ENCODE results near the gene MYF5.
A peak's percentile ranks its signal among the peaks of the same experiment; 100 is the strongest.
"Not testable (repeated sequence)": the region's sequence is repeated elsewhere in the genome, so short reads cannot be mapped to it uniquely, and the experiment has no call there.

MYF5 gene

GRCh38 chr12:80716696-80717469, at the start of gene MYF5:
TSS of gene MYF5 (plus strand) at chr12:80716912. CDS start at chr12:80717064, 152 bp downstream.
- DNase-seq, result no peak

DNA sequence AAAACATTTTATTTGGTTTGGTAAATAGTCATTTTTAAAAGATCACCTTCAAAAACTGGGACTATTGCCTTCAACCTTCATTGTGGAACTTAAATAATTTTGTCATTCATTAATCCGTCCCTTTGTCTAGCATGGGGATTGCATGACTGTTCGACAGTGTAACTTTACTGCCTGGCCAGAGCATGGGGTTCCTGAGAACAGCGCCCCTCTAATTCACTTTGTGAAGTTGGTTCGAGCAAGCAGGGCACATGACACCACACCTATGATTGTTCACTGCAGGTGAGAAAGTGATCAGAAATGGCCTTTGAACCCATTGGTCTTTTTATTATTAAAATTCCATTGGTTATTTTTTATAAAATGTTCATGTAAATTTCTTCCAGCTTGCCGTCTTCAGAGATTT, 46.5 kb upstream of the MYF5 start:
- no peak for DNase-seq

- DNase-seq, result not testable (repeated sequence)
Measured at GRCh38 chr12:80676042-80676636, 40.6 kb upstream of the MYF5 start.

GRCh38 chr12:80676856-80677255, 39.9 kb upstream of the MYF5 start:
- DNase-seq, result no peak

DNA sequence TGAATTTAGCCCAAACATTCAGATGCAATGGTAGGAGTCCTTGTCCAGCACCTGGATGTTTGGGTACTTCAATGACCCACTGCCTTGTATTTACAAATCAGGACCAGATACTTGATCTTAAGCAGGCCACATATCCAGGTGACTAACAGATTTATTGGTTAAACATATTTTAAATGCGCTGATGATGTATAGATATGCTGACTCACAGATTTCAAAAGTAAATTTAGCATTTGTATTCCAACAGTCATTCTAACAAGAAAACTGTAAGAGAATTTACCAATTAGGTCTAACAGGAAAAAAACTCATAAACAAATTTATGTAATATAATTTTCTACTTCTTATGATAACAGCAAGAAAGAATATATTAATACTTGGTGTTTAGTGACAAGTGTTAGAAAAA, 38.7 kb upstream of the MYF5 start:
- DNase-seq, result no peak

DNA sequence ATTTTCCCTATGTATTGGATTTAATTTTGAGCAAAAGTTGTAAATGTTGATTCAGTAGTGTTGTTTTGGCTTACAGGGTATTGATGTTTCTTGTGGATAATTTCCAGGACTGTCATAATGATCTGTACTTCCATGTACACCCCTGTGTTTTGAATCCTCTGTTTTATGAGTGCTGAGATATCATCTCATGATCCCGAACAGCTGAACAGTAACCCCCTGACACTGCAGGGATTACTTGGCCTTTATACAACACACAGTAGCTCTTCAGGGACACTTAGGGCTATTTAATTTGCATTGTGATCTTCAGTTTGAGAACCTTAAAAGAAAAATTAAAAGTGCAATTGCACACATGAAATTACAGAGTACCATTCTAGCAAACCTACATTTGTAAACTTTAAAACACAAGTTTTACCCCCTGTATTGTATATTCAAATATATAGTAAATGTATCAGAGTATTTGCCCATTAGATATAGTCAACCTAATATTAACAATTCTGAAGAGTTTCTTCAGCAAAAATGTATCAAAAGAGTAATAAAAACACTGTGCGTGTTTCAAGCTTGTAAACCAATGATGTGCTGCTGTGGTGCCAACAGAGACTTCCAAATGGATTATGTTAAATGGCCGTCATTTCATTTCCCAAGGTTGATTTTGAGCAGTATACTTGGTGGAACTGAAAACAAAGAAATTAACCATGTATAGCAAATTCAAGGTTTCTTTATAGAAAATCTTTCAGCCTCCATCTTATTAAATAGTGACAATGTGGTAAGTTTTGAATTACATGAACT, 37.2 kb upstream of the MYF5 start:
- no peak for DNase-seq

DNA sequence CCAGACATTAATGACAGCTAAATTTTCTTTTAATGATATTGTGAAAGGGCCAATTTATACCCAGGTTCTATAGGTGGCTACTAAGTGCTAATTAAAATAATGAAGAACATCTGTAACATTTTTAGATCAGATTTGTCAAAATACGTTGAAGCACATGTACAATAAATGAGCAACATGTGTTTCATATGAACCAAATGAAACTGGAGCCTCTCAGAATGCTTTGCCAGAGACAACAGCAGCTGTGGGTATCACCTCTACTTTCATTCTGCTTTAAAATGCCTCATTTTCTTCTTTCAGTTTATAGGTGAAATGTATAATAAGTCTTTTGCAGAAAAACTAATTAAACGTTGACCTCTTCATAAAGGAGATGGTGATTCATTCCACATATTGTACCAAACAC, 35.4 kb upstream of the MYF5 start:
- no peak for DNase-seq

DNA sequence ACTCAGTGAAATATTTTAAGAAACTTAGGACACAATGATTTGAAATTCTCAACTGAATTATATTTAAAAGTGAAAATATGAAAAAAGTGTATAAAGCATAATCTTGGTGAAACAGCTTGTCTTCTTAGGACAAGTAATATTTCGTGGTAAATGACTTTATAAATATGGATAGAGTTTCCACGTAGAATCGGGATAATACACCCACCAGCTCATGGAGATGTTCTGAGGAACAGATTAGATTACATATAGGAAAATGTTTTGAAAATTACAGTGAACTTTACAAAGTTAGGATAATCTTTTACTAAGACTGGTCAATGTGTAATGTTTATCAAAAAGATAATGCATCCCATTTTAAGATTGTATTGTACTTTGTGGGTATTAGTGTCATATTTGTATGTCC, 34.9 kb upstream of the MYF5 start:
- no peak for DNase-seq

- DNase-seq, result peak; percentile 66
Measured at GRCh38 chr12:80684077-80684495, 32.6 kb upstream of the MYF5 start.

- no peak for DNase-seq
Measured at GRCh38 chr12:80690090-80690489, 26.6 kb upstream of the MYF5 start.

DNA sequence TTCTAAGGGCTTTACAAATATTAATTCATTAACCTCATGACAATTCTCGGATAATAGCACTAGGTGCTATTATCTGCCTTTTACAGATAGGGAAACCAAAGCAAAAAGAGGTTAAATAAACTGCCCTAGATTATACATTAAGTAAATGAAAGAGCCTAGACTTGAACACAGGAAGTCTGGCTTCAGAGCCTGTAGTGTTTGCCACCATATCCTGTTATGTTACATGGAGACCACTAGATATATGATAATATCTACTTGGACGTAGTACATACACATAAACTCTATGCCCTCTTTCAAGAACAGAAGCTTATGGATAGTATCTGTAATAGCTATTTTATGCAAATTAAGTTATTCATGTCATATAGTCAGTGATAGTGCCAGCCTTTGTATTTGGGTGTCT, 26.2 kb upstream of the MYF5 start:
- DNase-seq, result no peak

DNA sequence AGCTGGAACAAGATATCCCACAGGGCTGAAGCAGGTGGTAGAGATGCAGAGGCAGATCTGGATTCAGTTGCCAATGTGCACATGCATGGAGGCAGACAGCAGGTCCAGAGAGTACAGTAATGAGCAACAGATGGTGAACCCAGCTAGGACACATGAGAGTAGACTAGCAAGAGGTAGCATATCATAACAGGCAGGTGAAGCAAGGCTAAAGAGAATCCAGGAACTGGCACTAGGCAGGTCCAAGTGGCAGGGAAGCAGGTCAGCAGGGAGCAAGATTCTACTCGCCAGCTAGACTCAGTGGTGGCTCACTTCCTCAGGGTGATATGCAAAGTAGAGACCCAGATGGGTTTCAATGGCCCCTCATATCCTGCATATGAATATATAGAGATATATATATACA, 24.6 kb upstream of the MYF5 start:
- DNase-seq, result no peak

DNA sequence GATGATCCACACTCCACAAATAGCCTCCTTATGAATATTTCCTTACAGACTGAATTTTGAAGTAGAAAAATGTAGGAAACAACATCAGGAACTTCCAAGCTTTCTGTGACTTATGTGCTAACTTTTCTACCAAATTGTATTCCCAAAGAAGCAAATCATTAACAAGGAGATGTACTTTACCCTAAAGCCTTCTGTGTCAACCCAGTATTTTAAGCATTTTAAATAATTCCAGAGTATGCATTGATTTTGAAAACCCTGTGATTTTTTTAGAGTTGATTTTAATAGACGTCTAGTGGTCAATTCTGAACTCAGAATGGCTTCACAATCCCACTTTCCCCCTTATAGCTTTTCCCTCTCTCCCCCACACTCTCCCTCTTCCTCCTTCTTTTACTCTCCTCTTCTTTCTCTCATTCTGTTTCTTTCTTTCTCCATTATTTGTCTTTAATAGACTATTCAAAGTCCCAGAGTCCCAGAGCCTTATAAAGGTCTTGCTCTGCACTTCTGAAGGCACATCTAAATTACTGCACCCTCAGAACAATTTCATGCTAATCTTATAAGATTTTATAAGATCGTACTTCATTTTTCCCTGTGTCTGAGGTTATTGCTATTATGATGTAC, 19.3 kb upstream of the MYF5 start:
- no peak for DNase-seq

- no peak for DNase-seq
Measured at GRCh38 chr12:80698256-80698655, 18.5 kb upstream of the MYF5 start.

- no peak for DNase-seq
Measured at GRCh38 chr12:80698847-80699542, 17.7 kb upstream of the MYF5 start.

DNA sequence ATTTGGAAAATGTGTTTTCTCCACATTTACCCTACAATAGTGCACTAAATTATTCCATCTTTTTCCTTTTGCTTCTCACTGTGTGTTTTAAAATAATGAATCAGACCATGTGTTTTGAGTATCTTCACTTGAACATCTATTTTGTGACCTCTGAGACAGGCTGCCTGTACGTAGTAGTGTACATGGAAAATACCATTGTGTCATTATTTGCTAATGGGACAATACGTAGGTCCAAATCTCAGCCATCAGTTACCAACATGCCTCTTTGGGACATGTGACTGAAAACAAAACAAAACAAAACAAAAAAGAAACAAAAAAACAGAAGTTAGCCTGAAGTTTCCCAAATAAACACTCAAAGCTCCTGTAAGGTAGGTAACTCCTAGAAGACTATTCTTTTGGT, 16.4 kb upstream of the MYF5 start:
- DNase-seq, result no peak

- DNase-seq, result no peak
Measured at GRCh38 chr12:80701388-80701787, 15.3 kb upstream of the MYF5 start.

- peak; percentile 37 for DNase-seq
Measured at GRCh38 chr12:80702889-80703805, 13.6 kb upstream of the MYF5 start.

DNA sequence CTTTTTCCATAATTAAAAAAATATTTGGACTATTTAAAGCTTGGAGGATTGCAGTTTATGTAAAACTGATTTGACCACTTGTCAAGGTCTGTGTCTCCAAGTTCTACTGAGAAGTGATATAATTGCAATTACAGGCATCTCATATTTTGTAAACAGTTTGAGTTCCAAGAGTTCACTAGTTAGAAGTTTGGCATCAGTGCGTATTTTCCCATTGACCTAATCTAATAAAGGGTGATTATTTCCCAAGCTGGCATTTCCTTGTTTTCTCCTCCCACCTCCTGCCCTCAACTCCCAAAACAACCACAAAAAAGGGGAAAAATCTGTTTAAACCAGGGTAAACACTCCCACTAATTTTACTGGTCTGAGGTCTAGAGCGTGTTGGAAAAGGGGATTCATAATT, 12.3 kb upstream of the MYF5 start:
- DNase-seq, result no peak

DNA sequence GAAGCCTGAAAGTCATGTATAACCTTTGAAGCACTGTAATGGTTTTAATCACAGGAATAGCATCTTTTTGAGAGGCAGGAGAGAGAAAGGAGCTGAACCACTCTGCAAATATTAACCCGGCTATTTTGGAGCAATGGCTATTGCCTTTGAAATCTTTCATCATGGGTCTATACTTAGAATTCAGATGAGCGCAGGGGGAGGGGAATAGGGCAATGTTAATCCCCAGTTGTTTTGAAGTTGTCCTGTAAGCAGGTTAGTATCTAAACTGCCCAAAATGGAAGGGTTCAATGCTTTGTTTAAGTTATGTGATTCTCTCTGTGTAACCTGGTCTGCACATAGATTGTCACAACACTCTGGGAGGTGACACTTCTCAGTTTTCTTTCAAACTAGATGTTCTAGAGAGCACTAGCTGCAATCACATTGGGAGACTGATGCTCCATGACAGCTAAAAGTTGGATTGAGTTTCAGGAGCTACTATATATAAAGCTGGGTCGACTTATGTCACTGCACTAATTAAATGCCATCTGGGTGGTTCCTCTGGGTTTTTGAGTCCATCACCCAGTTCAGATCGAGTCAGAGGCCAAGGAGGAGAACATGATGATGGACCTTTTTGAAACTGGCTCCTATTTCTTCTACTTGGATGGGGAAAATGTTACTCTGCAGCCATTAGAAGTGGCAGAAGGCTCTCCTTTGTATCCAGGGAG, 9.4 kb upstream of the MYF5 start, which contains the start of gene MYF6:
Gene MYF6 (plus strand): TSS at position 509 of the 704 bp plus-strand sequence. CDS start 86 bp downstream, at position 595.
- no peak for DNase-seq

- DNase-seq, result no peak
Measured at GRCh38 chr12:80707830-80708258, 8.9 kb upstream of the MYF5 start.

All from NCI-H1436 treated with DMSO at 0.1 percent for 48 hours (cell line).